IMR-90 (cell line): ENCODE measurements around the gene EPS15. TPM values are rescaled to one million over a fixed set of nuclear protein-coding genes. Genes with fewer than 3 reads are reported as not detected.

Experiments used
- ATAC-seq: fragments of 200-7000 bp; cut with Tn5 transposase; 2 replicates; pipeline ENCODE4 v1.9.1; 2020; ENCODE audit warnings: low read depth, mild to moderate bottlenecking, moderate library complexity
- BruUV-seq: library from RNA; stranded (reverse); fragments of 400-500 nt; replicated peaks from 2 replicates; lab custom pipeline; 2021; lab: Mats Ljungman, UMichigan
- CTCF ChIA-PET: fragments of 300-600 bp; formaldehyde crosslinking; extraction: SDS; loops from one replicate; lab custom pipeline; 2021; ENCODE audit warnings: antibody characterized with exemption; lab: Yijun Ruan, JAX
- POLR2A ChIA-PET: fragments of 300-600 bp; sonication (Branson Sonifier 250); formaldehyde crosslinking; loops from one replicate; lab custom pipeline; 2022; ENCODE audit warnings: antibody characterized with exemption; ENCODE audit not compliant: unreplicated experiment; lab: Charles Lee
- DNase-seq: peaks from one replicate; pipeline ENCODE4 v3.0.0; 2013
- H2AFZ ChIP-seq: replicated peaks from 2 replicates; pipeline ENCODE3; 2013; ENCODE audit warnings: low read length, mild to moderate bottlenecking; ENCODE audit not compliant: poor library complexity
- H2AK5ac ChIP-seq: 2 replicates; pipeline ENCODE4 v1.6.1; 2013; ENCODE audit warnings: low read depth, low read length, inconsistent platforms
- H2AK9ac ChIP-seq: replicated peaks from 2 replicates; pipeline ENCODE3; 2013; ENCODE audit warnings: mild to moderate bottlenecking, low read depth, low read length, moderate library complexity; ENCODE audit not compliant: poor library complexity
- H2BK120ac ChIP-seq: 2 replicates; pipeline ENCODE4 v1.6.1; 2013; ENCODE audit warnings: low read depth, low read length, inconsistent platforms
- H2BK15ac ChIP-seq: 3 replicates; pipeline ENCODE4 v1.6.1; 2013; ENCODE audit warnings: low read depth, low read length, inconsistent platforms
- H2BK20ac ChIP-seq: 2 replicates; pipeline ENCODE4 v1.6.1; 2013; ENCODE audit warnings: low read depth, mild to moderate bottlenecking, inconsistent platforms, low read length, moderate library complexity
- H2BK5ac ChIP-seq: 2 replicates; pipeline ENCODE4 v1.6.1; 2013; ENCODE audit warnings: mild to moderate bottlenecking, low read depth, low read length, inconsistent platforms; ENCODE audit not compliant: poor library complexity, severe bottlenecking
- H3K14ac ChIP-seq: replicated peaks from 2 replicates; pipeline ENCODE4 v1.6.1; 2013; ENCODE audit warnings: low read depth, low read length, inconsistent platforms
- H3K18ac ChIP-seq: 2 replicates; pipeline ENCODE4 v1.6.1; 2013; ENCODE audit warnings: low read depth, low read length, control low read depth
- H3K23ac ChIP-seq: 2 replicates; pipeline ENCODE4 v1.6.1; 2013; ENCODE audit warnings: low read depth, low read length, inconsistent platforms
- H3K27ac ChIP-seq: 2 replicates; pipeline ENCODE4 v1.5.1; 2013; ENCODE audit warnings: mild to moderate bottlenecking, control low read depth, low read length; ENCODE audit not compliant: insufficient read depth
- H3K27me3 ChIP-seq: 2 replicates; pipeline ENCODE4 v1.6.1; 2013; ENCODE audit warnings: low read length; ENCODE audit not compliant: control insufficient read depth, insufficient read depth
- H3K36me3 ChIP-seq: 2 replicates; pipeline ENCODE4 v1.6.1; 2013; ENCODE audit warnings: low read length, mixed read lengths; ENCODE audit not compliant: control insufficient read depth, insufficient read depth
- H3K4ac ChIP-seq: 2 replicates; pipeline ENCODE4 v1.6.1; 2013; ENCODE audit warnings: low read depth, low read length, inconsistent platforms
- H3K4me1 ChIP-seq: 2 replicates; pipeline ENCODE4 v1.6.1; 2013; ENCODE audit warnings: low read length, mixed read lengths; ENCODE audit not compliant: control insufficient read depth, insufficient read depth
- H3K4me2 ChIP-seq: 2 replicates; pipeline ENCODE4 v1.6.1; 2013; ENCODE audit warnings: low read depth, mild to moderate bottlenecking, control low read depth, low read length, moderate library complexity
- H3K4me3 ChIP-seq: 2 replicates; pipeline ENCODE4 v1.5.1; 2013; ENCODE audit warnings: low read depth, mild to moderate bottlenecking, control low read depth, low read length, moderate library complexity; ENCODE audit not compliant: insufficient read depth
- H3K56ac ChIP-seq: 2 replicates; pipeline ENCODE4 v1.6.1; 2013; ENCODE audit warnings: low read length, inconsistent platforms; ENCODE audit not compliant: insufficient read depth; ENCODE audit errors: extremely low read depth
- H3K79me1 ChIP-seq, 2 experiments: 2 replicates each; pipeline ENCODE4 v1.6.1; 2013; ENCODE audit warnings: low read length in 2 of 2, inconsistent platforms in 1 of 2, low read depth in 1 of 2
- H3K9ac ChIP-seq: 2 replicates; pipeline ENCODE4 v1.6.1; 2013; ENCODE audit warnings: low read depth, low read length, control low read depth
- H3K9me1 ChIP-seq: 2 replicates; pipeline ENCODE4 v1.6.1; 2013; ENCODE audit warnings: low read length, inconsistent platforms; ENCODE audit not compliant: insufficient read depth
- H3K9me3 ChIP-seq: 2 replicates; pipeline ENCODE4 v1.6.1; 2013; ENCODE audit warnings: low read length; ENCODE audit not compliant: control insufficient read depth, insufficient read depth
- H4K20me1 ChIP-seq: 2 replicates; pipeline ENCODE4 v1.6.1; 2013; ENCODE audit warnings: low read length, inconsistent platforms; ENCODE audit not compliant: insufficient read depth
- H4K5ac ChIP-seq: 2 replicates; pipeline ENCODE4 v1.6.1; 2013; ENCODE audit warnings: mild to moderate bottlenecking, low read depth, low read length, control low read depth
- H4K8ac ChIP-seq, 2 experiments: 2 replicates each; pipeline ENCODE4 v1.6.1; 2013; ENCODE audit warnings: low read depth in 2 of 2, low read length in 2 of 2, control low read depth in 1 of 2, inconsistent platforms in 1 of 2
- H4K91ac ChIP-seq: 2 replicates; pipeline ENCODE4 v1.6.1; 2013; ENCODE audit warnings: low read depth, low read length, inconsistent platforms; ENCODE audit not compliant: insufficient read depth
- RAD21 ChIP-seq: IDR thresholded peaks from 2 replicates; pipeline ENCODE4 v1.6.1; 2012; ENCODE audit warnings: low read length, improper control_type of control experiment
- SMC3 ChIP-seq: fragments of 150-350 bp; IDR thresholded peaks from 2 replicates; pipeline ENCODE4 v1.6.1; 2016; ENCODE audit warnings: low read depth, mild to moderate bottlenecking, antibody characterized with exemption, low read length, moderate library complexity
- WGBS, 2 experiments: methylation state at CpG; one replicate each; pipeline versions ENCODE4 v1.1.5 to v1.1.7; 2013; ENCODE audit warnings: missing lambda C conversion rate in 2 of 2; ENCODE audit not compliant: insufficient read length in 1 of 2; ENCODE audit errors: extremely low coverage in 2 of 2; 5-methylcytosine and 5-hydroxymethylcytosine counted together
- dilution Hi-C: fragments of 300-500 bp; cut with HindIII; formaldehyde crosslinking; loops from one replicate; pipeline ENCODE4 v1.14.3; 2018; ENCODE audit warnings: low sequenced_read_pairs; ENCODE audit not compliant: unreplicated experiment
- in situ Hi-C: fragments of 300-500 bp; cut with MboI; formaldehyde crosslinking; loops from 3 replicates; pipeline ENCODE4 v1.14.3; 2019; ENCODE audit warnings: low sequenced_read_pairs, inconsistent platforms, mixed read lengths
- intact Hi-C: fragments of 100-400 bp; cut with micrococcal nuclease; formaldehyde crosslinking; loops from 2 replicates; pipeline ENCODE4 v1.10.0; 2022
- polyA plus RNA-seq, 3 experiments: library from polyadenylated mRNA; depleted of rRNA; stranded (reverse); fragments of >200 nt; gene quantifications; 2 replicates each; pipeline ENCODE4 v1.2.3, GENCODE V29; 2012; ENCODE audit warnings: low replicate concordance in 1 of 3
- total RNA-seq: library from RNA; depleted of rRNA; stranded (reverse); fragments of >200 nt; gene quantifications from 2 replicates; pipeline ENCODE4 v1.2.3, GENCODE V29; 2012

EPS15 gene
- total and polyA plus RNA-seq, 2 of the 4 experiments (the other 2 are of a cell fraction), result 17.6 to 38.0 TPM

DNA sequence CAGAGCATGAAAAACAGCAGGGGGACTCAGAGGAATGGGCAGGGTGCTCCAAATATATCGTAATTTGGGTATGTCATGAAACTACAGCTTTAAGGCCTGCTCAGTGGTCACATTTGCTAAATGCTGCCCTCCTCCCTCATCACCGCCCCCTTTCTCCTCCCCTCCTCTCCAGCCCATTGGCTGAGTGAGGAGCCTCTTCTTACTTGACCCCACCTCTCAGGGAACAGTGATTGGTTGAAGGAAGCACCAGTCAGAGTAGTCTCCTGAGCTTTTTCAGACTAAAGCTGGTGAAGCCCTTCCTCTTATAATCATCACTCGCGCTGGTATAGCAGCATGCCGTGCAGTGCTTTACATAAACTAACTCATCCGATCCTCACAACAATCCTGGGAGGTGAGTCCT is 178.7 kb downstream of the EPS15 start:
- no peak overlapping the region for H2BK20ac ChIP-seq
- H3K27me3 ChIP-seq, result peaks cover 31% of the 10 kb centered on the region
- in situ Hi-C loops (no loop called here), dilution Hi-C loops (no loop called here), intact Hi-C loops (no loop called here)
- H2AK9ac ChIP-seq, result no peak overlapping the region
- H3K79me1 ChIP-seq, result no peaks in the 10 kb centered on the region
- no peaks in the 10 kb centered on the region for H4K20me1 ChIP-seq
- H3K4me1 ChIP-seq, result no peaks in the 10 kb centered on the region; the same call in 1 of the 2 replicates
- H3K4me3 ChIP-seq, result no peak overlapping the region
- H3K18ac ChIP-seq, result no peak overlapping the region
- no peaks in the 10 kb centered on the region for H3K36me3 ChIP-seq
- H3K9me1 ChIP-seq, result no peaks in the 10 kb centered on the region
- POLR2A ChIA-PET, result no interaction called here
- H3K14ac ChIP-seq, result no peak overlapping the region
- no peak overlapping the region for H3K4ac ChIP-seq
- TF ChIP-seq SMC3, result no peak
- no peak for TF ChIP-seq RAD21
- no peak overlapping the region for H2BK15ac ChIP-seq
- H3K27ac ChIP-seq, result no peak overlapping the region
- H2AK5ac ChIP-seq, result no peak overlapping the region
- no peak overlapping the region for H2BK5ac ChIP-seq
- no peak overlapping the region for H4K5ac ChIP-seq
- CTCF ChIA-PET, result no interaction called here
- no peaks in the 10 kb centered on the region for H3K9me3 ChIP-seq
- H4K8ac ChIP-seq, result no peak overlapping the region
- H3K9ac ChIP-seq, result no peak overlapping the region
- no peak overlapping the region for H2BK120ac ChIP-seq
- WGBS, 2 experiments, result no CpG with 5 or more reads among the region's 6 CpGs
- no peak overlapping the region for H2AFZ ChIP-seq
- no peak overlapping the region for H4K91ac ChIP-seq
- no peak for ATAC-seq
- no peak for DNase-seq
- H3K23ac ChIP-seq, result no peak overlapping the region
- BruUV-seq, result no TSS peak
- no peak overlapping the region for H3K4me2 ChIP-seq
- H3K56ac ChIP-seq, result no peak overlapping the region
